Fibroblast of skin of scalp (primary cell): ENCODE results near the gene ATP9B.

Experiments used
- DNase-seq: peaks from one replicate; pipeline ENCODE4 v3.0.0-alpha.2; 2013

ATP9B gene

GRCh38 chr18:79333046-79333445 is 263.9 kb downstream of the ATP9B start:
- no peak for DNase-seq

GRCh38 chr18:79334496-79335233 is 265.5 kb downstream of the ATP9B start:
- DNase-seq: no peak

GRCh38 chr18:79335833-79336360 is 266.7 kb downstream of the ATP9B start:
- no peak for DNase-seq

GRCh38 chr18:79336556-79337142 is 267.5 kb downstream of the ATP9B start:
- no peak for DNase-seq

- DNase-seq: no peak
Measured at GRCh38 chr18:79337184-79337583, 268.0 kb downstream of the ATP9B start.

- DNase-seq: no peak
Measured at GRCh38 chr18:79337620-79338019, 268.4 kb downstream of the ATP9B start.

GRCh38 chr18:79339094-79339908 is 270.1 kb downstream of the ATP9B start:
- DNase-seq: no peak

- DNase-seq: no peak
Measured at GRCh38 chr18:79343567-79344207, 274.5 kb downstream of the ATP9B start.

- DNase-seq: no peak
Measured at GRCh38 chr18:79344208-79344581, 275.0 kb downstream of the ATP9B start.

GRCh38 chr18:79345366-79345765 is 276.2 kb downstream of the ATP9B start:
- no peak for DNase-seq

- DNase-seq: no peak
Measured at GRCh38 chr18:79345981-79346380, 276.8 kb downstream of the ATP9B start.

- no peak for DNase-seq
Measured at GRCh38 chr18:79348066-79348465, 278.9 kb downstream of the ATP9B start.

GRCh38 chr18:79352432-79352831 is 283.2 kb downstream of the ATP9B start:
- DNase-seq: no peak

GRCh38 chr18:79353267-79353666 is 284.1 kb downstream of the ATP9B start:
- DNase-seq: no peak

GRCh38 chr18:79354350-79354749 is 285.2 kb downstream of the ATP9B start:
- no peak for DNase-seq

GRCh38 chr18:79355433-79356335 is 286.5 kb downstream of the ATP9B start:
- no peak for DNase-seq

- no peak for DNase-seq
Measured at GRCh38 chr18:79356435-79356834, 287.2 kb downstream of the ATP9B start.

- DNase-seq: no peak
Measured at GRCh38 chr18:79360933-79361332, 291.7 kb downstream of the ATP9B start.

- no peak for DNase-seq
Measured at GRCh38 chr18:79361766-79362522, 292.8 kb downstream of the ATP9B start.

GRCh38 chr18:79365701-79366100 is 296.5 kb downstream of the ATP9B start:
- no peak for DNase-seq
